H54 (cell line): ENCODE results near the gene EFCAB12.

Experiments
- DNase-seq: peaks from one replicate; pipeline ENCODE4 v3.0.0; 2011; ENCODE audit warnings: low spot score, mixed read lengths; ENCODE audit not compliant: insufficient read length
- FAIRE-seq: peaks from 3 replicates; lab custom pipeline; 2011; peaks lifted over from hg19 to GRCh38; lab: Jason Lieb, UNC
- POLR2A ChIP-seq: IDR thresholded peaks from 2 replicates; pipeline ENCODE4 v1.6.1; 2011; ENCODE audit warnings: low read depth, mild to moderate bottlenecking, low read length

EFCAB12 gene

DNA sequence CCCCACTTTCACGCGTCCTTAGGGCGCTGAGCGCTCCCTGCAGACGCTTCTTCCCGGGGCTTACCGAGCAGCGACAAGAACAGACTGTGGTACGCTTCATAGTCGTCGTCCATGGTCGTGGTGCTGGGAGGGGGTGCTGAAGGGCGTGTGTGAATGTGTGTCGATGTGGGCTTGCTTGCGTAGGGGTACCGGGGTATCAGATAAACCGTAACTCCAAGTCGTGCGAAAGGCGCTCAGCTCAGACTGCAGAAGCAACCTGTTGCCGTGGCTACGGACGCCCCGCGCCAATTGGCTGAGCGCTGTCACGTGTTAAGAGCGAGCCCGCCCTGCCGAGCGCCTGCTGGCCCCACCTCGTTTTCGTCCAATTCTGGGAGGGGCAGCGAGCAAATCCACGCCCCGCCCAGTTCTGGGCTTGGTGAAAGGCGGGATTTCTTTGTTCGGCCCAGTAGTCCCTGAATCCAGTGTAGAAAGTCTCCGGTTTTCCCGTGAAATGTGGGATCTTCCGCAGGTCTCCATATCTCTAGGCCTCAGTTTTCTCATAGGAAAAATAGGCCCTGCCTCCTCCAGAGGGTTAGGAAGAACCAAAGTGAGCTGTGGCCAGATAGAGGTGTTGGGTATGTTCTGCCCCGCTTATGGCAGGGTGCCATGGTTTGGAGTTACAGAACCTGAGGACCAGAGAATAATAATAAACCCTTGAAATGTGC, at the start of gene EFCAB12:
Gene EFCAB12 (minus strand): TSS at position 261 of the 704 bp plus-strand sequence. CDS start 148 bp downstream, at position 113.
- DNase-seq (peak; percentile 88), FAIRE-seq (no peak)
- TF ChIP-seq POLR2A, result no peak

DNA sequence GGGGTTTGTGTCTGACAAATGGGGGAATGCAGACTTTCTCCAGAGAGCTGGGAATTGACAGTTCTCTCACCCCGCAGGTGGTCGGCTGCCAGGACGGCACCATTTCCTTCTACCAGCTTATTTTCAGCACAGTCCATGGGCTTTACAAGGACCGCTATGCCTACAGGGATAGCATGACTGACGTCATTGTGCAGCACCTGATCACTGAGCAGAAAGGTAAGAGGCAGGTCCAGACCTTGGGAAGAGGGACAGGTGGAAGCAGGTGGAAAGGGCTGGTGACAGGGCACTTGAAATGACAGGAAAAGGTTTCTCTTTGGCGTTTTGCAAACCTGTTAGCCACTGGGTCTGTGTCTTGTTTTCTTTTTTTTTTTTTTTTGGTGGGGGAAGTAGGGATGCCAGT, 48.1 kb upstream of the EFCAB12 start:
- FAIRE-seq (no peak), DNase-seq (no peak)
- no peak for TF ChIP-seq POLR2A

GRCh38 chr3:129475863-129476262, 47.4 kb upstream of the EFCAB12 start:
- no peak for DNase-seq
- FAIRE-seq, result no peak

GRCh38 chr3:129474984-129475804, 46.8 kb upstream of the EFCAB12 start:
- FAIRE-seq, result no peak
- no peak for DNase-seq
- TF ChIP-seq POLR2A, result no peak

More at GRCh38 chr3:129475863-129476262, 47.4 kb upstream of the EFCAB12 start:
- TF ChIP-seq POLR2A, result no peak

DNA sequence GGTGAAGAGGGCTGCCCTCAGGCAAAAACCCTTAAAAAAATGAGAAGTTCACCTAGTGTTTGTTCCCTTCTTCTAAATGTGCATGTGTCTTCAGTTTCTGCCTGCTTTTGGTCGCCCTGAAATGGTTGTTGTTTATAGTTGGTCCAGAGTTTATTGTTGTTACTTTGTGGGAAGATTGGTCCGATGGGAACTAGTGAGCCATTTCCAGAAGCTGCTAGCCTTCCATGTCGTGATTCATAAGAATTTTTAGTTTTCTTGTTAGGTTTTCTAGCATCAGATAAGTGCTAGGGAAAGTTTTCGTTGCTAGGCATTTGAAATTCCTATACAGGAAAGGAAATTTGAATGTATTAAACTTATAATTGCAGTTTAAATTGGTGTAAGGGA, 45.3 kb upstream of the EFCAB12 start:
- TF ChIP-seq POLR2A, result no peak
- DNase-seq (no peak), FAIRE-seq (no peak)

DNA sequence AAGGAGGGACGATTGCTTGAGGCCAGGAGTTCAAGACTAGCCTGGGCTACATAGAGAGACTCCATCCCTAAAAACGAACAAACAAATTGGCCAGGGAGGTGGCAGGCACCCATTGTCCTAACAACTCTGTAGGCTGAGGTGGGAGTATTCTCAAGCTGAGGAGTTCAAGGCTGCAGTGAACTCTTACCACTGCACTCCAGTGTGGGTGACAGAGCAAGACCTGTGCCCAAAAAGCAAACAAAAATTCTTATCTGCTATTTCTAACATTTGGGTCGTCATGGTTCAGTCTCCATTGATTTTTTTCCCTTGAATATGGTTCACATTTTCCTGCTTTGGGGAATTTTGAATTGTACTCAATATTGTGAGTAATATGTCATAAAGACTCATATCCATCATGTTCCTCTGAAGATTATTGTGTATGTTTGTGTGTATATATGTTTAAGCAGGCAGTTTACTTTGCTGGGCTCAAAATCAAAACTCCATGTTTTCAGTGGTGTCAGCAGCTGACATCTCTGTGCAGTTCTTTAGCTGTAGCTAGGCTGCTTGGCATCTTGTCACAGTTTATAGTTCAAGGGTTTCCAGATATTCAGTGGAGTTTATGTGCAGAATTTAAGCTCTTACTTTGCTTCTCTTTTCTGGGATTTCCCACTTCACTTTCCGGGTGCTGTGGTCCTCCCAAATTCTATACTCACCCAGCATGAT, 44.8 kb upstream of the EFCAB12 start:
- DNase-seq, result no peak
- no peak for TF ChIP-seq POLR2A
- no peak for FAIRE-seq

- TF ChIP-seq POLR2A, result no peak
- FAIRE-seq (no peak), DNase-seq (no peak)
Observed at GRCh38 chr3:129470861-129471260, 42.4 kb upstream of the EFCAB12 start.

DNA sequence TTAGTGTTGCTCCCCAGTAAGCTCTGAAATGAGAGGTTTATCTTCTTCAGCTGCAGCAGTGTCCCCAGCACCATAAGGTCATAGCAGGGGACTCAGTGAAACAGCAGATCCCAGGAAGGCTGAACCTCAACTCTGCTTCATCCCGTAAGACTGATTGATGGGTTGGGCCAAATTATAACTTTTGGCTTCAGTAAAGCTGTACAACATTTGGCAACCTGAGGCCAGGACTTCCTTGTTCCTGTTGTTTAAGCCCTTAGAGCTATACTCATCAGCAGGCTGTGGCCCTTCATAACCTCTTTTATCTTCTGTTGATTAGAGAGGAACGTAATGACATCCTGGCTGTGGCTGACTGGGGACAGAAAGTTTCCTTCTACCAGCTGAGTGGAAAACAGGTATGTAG, 40.6 kb upstream of the EFCAB12 start:
- no peak for FAIRE-seq
- DNase-seq, result no peak
- TF ChIP-seq POLR2A, result no peak

- TF ChIP-seq POLR2A, result no peak
- DNase-seq (no peak), FAIRE-seq (no peak)
Observed at GRCh38 chr3:129467932-129468331, 39.5 kb upstream of the EFCAB12 start.

GRCh38 chr3:129463716-129464115, 35.3 kb upstream of the EFCAB12 start:
- DNase-seq (no peak), FAIRE-seq (no peak)
- TF ChIP-seq POLR2A, result no peak

- FAIRE-seq (no peak), DNase-seq (no peak)
- TF ChIP-seq POLR2A, result no peak
Observed at GRCh38 chr3:129463094-129463493, 34.7 kb upstream of the EFCAB12 start.

DNA sequence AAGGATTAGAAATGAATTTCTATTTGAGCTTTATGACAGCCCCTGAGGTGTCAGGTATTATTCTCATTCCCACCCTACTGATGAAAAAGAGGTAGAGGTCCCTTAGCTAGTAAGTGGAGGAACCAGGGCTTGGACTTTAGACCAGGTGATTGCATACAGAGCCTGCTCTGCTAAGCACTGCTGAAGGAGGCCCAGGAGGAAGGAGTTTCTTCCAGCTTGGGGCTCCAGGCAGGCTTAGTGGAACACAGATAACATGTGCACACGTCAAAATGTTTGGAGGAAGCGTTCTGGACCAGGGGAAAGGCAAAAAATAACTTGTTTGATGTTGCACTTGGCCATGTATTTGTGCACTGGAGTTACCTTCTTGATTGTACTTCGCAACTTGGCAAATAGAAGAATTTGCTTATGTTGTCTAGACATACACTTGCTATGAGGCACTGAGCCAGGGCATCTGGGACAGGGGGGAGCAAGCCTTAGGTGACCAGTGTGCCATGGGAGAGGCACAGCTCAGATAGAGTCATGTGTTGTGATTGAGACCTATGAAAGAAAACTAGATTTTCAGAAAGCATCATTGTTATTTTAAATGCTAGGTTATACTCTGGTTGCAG, 34.0 kb upstream of the EFCAB12 start:
- DNase-seq (no peak), FAIRE-seq (no peak)
- no peak for TF ChIP-seq POLR2A

GRCh38 chr3:129461461-129462146, 33.2 kb upstream of the EFCAB12 start:
- no peak for TF ChIP-seq POLR2A
- peak; percentile 27 for DNase-seq
- no peak for FAIRE-seq
